Nephron progenitor cell (in vitro differentiated cells): Measurements from ENCODE around the gene AGR2.
A peak's percentile ranks its signal among the peaks of the same experiment; 100 is the strongest.

Experiments used
- DNase-seq: peaks from one replicate; pipeline ENCODE4 v3.0.0; 2021
- H3K27ac Mint-ChIP-seq: 2 replicates; pipeline ENCODE4 v1.8.0; 2021; ENCODE audit warnings: mild to moderate bottlenecking, moderate library complexity, mixed read lengths
- H3K27me3 Mint-ChIP-seq: 2 replicates; pipeline ENCODE4 v1.8.0; 2021; ENCODE audit warnings: mild to moderate bottlenecking, low read depth, mixed read lengths; ENCODE audit not compliant: poor library complexity
- H3K36me3 Mint-ChIP-seq: 2 replicates; pipeline ENCODE4 v1.8.0; 2021; ENCODE audit warnings: low read depth, mixed read lengths
- H3K4me1 Mint-ChIP-seq: 2 replicates; pipeline ENCODE4 v1.8.0; 2021; ENCODE audit warnings: mixed read lengths
- H3K4me3 Mint-ChIP-seq: 2 replicates; pipeline ENCODE4 v1.8.0; 2021; ENCODE audit warnings: mild to moderate bottlenecking, moderate library complexity, mixed read lengths
- H3K9me3 Mint-ChIP-seq: 2 replicates; pipeline ENCODE4 v1.8.0; 2021; ENCODE audit warnings: mild to moderate bottlenecking, moderate library complexity, mixed read lengths
- TF ChIP-seq, protein P1 (sequence below): fragments of 200-600 bp; sonication (generic); IDR thresholded peaks from 2 replicates; pipeline ENCODE4 v1.5.0; 2021; ENCODE audit warnings: antibody characterized with exemption

The AGR2 gene

DNA sequence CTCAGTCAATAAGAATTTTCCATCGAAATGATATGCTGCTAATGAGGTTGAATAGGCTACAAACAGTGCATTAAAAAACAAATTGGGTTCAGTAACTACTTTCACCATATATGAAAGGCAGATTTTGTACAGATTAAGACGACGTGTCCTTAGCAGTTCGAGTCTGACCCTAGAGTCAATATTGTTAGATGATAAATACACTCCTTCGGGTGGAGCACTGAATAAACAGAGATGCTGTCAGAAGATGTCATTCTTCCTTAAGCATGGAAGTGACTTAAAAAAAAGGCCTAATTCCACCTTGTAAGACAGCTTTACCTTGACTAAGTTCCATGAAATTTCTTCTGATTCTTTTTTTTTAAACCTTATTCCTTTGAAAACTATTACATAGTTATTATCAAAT lies 5.8 kb upstream of the AGR2 start:
- Mint-ChIP-seq H3K4me3 (no peak overlapping the region), H3K4me1 (peaks cover 3% of the 10 kb centered on the region), H3K27ac (no peak overlapping the region), H3K9me3 (no peaks in the 10 kb centered on the region), H3K36me3 (no peaks in the 10 kb centered on the region), H3K27me3 (no peaks in the 10 kb centered on the region)
- TF ChIP-seq, protein P1, sequence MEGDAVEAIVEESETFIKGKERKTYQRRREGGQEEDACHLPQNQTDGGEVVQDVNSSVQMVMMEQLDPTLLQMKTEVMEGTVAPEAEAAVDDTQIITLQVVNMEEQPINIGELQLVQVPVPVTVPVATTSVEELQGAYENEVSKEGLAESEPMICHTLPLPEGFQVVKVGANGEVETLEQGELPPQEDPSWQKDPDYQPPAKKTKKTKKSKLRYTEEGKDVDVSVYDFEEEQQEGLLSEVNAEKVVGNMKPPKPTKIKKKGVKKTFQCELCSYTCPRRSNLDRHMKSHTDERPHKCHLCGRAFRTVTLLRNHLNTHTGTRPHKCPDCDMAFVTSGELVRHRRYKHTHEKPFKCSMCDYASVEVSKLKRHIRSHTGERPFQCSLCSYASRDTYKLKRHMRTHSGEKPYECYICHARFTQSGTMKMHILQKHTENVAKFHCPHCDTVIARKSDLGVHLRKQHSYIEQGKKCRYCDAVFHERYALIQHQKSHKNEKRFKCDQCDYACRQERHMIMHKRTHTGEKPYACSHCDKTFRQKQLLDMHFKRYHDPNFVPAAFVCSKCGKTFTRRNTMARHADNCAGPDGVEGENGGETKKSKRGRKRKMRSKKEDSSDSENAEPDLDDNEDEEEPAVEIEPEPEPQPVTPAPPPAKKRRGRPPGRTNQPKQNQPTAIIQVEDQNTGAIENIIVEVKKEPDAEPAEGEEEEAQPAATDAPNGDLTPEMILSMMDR = no peak
- DNase-seq = no peak

DNA sequence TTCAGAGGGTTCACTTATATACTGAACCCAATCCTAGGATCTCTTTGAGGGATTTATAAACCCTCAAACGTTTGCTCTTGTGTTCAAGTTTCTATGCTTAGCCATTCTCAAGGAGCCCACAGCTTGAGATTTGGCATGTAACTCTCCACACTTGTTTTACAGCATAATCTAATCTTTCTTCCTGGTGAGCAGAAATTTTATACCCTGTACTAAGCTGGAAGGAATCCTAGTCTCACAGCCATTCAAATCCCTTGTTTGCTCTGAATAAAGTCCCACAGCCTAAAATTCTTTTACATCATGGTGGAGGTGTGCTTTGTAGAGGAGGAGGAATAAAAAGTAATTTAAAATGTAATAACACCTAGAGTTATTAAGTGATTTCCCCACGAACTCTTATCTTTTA lies 5.3 kb upstream of the AGR2 start:
- no peak overlapping the region for H3K27ac Mint-ChIP-seq
- H3K36me3 Mint-ChIP-seq = no peaks in the 10 kb centered on the region
- TF ChIP-seq, protein P1 = no peak
- no peak for DNase-seq
- H3K4me1 Mint-ChIP-seq = peaks cover 6% of the 10 kb centered on the region
- no peaks in the 10 kb centered on the region for H3K27me3 Mint-ChIP-seq
- no peak overlapping the region for H3K4me3 Mint-ChIP-seq
- no peaks in the 10 kb centered on the region for H3K9me3 Mint-ChIP-seq

DNA sequence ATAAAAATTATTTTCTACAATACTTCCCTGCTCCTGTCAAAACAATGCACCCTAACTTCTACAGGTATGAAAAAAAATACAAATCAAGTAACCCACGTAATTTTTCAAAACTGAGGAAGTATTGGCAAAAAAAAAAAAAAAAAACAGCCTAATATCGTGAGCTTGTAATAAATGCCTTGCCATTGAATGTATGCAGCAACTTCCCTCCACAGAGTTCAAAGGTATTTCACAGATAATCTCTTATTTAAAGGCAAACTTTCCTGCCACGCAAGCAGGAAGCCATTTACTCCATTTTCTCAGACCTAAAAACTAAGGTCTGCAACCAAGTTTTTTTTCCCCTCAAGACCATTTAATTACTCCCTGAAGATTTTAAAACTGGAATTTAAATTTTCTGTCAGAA lies 642 bp upstream of the AGR2 start:
- H3K4me3 Mint-ChIP-seq = no peak overlapping the region
- peaks cover 35% of the 10 kb centered on the region for H3K4me1 Mint-ChIP-seq
- H3K27ac Mint-ChIP-seq = peak overlapping the region; percentile 86
- H3K27me3 Mint-ChIP-seq = peaks cover 4% of the 10 kb centered on the region
- H3K9me3 Mint-ChIP-seq = no peaks in the 10 kb centered on the region
- no peaks in the 10 kb centered on the region for H3K36me3 Mint-ChIP-seq
- TF ChIP-seq, protein P1 = no peak
- DNase-seq = no peak

DNA sequence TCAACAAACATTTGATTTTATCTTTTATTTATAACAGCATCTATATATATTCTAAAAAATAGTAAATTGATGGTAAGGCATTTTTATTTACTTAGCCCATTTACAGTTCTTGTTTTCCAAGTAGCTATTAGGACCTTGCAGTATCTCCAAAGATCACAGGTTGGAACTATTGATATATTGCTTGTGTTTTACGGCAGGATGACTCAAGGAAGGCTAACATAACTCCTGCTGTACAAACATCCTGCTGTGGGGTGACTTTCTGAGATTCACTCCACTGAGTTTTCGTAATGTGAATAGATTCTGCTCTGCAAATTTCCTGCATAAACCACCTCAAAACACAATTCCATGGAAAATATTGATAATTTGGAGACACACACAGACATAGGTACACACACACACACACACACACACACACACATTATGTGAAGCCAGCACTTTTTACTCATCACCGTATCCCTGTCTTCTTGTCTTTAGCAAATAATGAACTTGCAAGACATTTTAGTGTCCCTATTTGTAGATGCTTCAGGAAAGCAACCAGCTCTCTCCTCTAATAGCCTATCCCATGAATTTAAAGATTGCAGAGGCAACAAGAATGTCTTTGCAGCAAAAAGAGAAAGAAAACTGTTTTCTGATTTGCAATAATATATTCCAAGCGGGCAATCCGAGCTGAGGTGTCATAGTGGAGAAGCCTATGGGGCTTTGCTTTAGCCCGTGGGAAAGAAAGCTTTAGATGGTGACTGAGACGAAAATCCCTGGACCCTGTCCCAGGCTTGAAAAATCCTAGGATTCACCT lies 722 bp downstream of the AGR2 start:
- no peak for DNase-seq
- H3K9me3 Mint-ChIP-seq = no peaks in the 10 kb centered on the region
- no peaks in the 10 kb centered on the region for H3K36me3 Mint-ChIP-seq
- H3K27me3 Mint-ChIP-seq = peaks cover 4% of the 10 kb centered on the region
- TF ChIP-seq, protein P1 = no peak
- no peak overlapping the region for H3K4me3 Mint-ChIP-seq
- peaks cover 35% of the 10 kb centered on the region for H3K4me1 Mint-ChIP-seq
- H3K27ac Mint-ChIP-seq = peak overlapping the region; percentile 86

DNA sequence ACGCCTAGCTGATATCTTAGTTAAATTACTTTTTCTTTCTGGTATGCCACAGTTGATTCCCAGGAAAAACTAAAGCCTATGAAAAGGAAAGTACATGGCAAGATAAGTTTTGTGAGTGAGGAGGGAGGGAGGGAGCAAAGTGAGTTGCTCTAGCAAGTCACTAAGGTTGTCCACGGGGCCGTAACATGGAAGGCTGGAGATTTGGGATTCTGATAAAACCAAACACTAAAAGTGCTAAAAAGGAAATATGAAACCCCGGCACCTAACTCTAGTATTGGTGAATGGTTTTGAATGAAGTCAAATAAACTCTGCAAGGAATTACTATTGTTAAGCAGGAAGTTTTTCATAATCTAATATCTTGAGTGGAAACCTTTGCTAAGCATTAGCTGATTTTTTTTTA lies 1.7 kb downstream of the AGR2 start:
- DNase-seq = no peak
- Mint-ChIP-seq H3K36me3 (no peaks in the 10 kb centered on the region), H3K9me3 (no peaks in the 10 kb centered on the region), H3K4me1 (peaks cover 35% of the 10 kb centered on the region), H3K4me3 (no peak overlapping the region), H3K27ac (no peak overlapping the region), H3K27me3 (peaks cover 4% of the 10 kb centered on the region)
- TF ChIP-seq, protein P1 = no peak

DNA sequence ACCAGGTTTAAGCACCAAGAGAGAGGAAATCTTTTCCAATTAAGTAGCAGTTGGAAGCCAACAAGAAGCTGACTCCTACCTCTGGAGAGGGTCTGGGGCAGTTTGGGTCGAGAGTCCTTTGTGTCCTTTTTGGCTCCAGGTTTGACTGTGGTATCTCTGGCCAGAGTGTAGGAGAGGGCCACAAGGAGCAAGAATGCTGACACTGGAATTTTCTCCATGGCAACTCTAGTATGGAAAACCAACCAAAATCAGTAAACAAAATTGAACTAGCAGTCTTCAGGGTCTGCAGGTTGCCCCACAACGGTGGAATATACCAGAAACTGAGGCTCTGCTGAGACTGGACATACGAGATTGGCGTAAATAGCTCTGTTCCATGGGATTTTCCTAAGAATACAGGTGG lies 3.2 kb downstream of the AGR2 start:
- Mint-ChIP-seq H3K9me3 (no peaks in the 10 kb centered on the region), H3K36me3 (no peaks in the 10 kb centered on the region), H3K4me1 (peaks cover 35% of the 10 kb centered on the region), H3K27ac (no peak overlapping the region), H3K4me3 (no peak overlapping the region), H3K27me3 (peaks cover 5% of the 10 kb centered on the region)
- no peak for DNase-seq
- TF ChIP-seq, protein P1 = no peak
